Right forelimb (tissue), 1 donor: Measurements from ENCODE around the gene ACTMAP.

Experiments
- DNase-seq: peaks from one replicate; pipeline ENCODE4 v3.0.0-alpha.2; 2018

The ACTMAP gene

GRCh38 chr19:40717880-40718773 is 32.1 kb downstream of the ACTMAP start:
- DNase-seq, result no peak

GRCh38 chr19:40717325-40717879 is 32.9 kb downstream of the ACTMAP start:
- no peak for DNase-seq

GRCh38 chr19:40716482-40717324 is 33.6 kb downstream of the ACTMAP start, which contains the start of the genes COQ8B and ITPKC:
COQ8B (minus strand) TSS chr19:40716886; CDS start chr19:40714632, 2,254 bp downstream.
ITPKC (plus strand) TSS chr19:40717112; CDS start chr19:40717136, 24 bp downstream.
- DNase-seq, result peak; percentile 100

- DNase-seq, result no peak
These were observed 34.2 kb downstream of the ACTMAP start for GRCh38 chr19:40716031-40716481.

- DNase-seq, result peak; percentile 98
These were observed 35.6 kb downstream of the ACTMAP start for GRCh38 chr19:40714441-40715299.

GRCh38 chr19:40713939-40714338 is 36.3 kb downstream of the ACTMAP start:
- no peak for DNase-seq

GRCh38 chr19:40709817-40710216 is 40.5 kb downstream of the ACTMAP start:
- no peak for DNase-seq

- DNase-seq, result no peak
These were observed 42.7 kb downstream of the ACTMAP start for GRCh38 chr19:40707615-40708014.

GRCh38 chr19:40705950-40706619 is 44.2 kb downstream of the ACTMAP start:
- no peak for DNase-seq

GRCh38 chr19:40705362-40705651 is 45.0 kb downstream of the ACTMAP start:
- peak; percentile 80 for DNase-seq

GRCh38 chr19:40704491-40705361 is 45.6 kb downstream of the ACTMAP start:
- DNase-seq, result no peak

- DNase-seq, result no peak
These were observed 47.1 kb downstream of the ACTMAP start for GRCh38 chr19:40703029-40703755.

GRCh38 chr19:40702337-40703012 is 47.8 kb downstream of the ACTMAP start:
- no peak for DNase-seq

GRCh38 chr19:40701758-40702157 is 48.5 kb downstream of the ACTMAP start:
- DNase-seq, result no peak

- no peak for DNase-seq
These were observed 50.2 kb downstream of the ACTMAP start for GRCh38 chr19:40700083-40700482.

- DNase-seq, result no peak
These were observed 53.3 kb downstream of the ACTMAP start for GRCh38 chr19:40697007-40697406.

GRCh38 chr19:40695881-40696280 is 54.4 kb downstream of the ACTMAP start:
- DNase-seq, result no peak

- DNase-seq, result no peak
These were observed 56.4 kb downstream of the ACTMAP start for GRCh38 chr19:40693896-40694295.

GRCh38 chr19:40693150-40693788 is 57.0 kb downstream of the ACTMAP start:
- DNase-seq, result no peak
